Epithelial cell of esophagus (primary cell): ENCODE measurements around the gene L1CAM.

Source experiments
- DNase-seq: peaks from one replicate; pipeline ENCODE4 v3.0.0; 2010; ENCODE audit warnings: low read depth
- H3K4me3 ChIP-seq: 2 replicates; pipeline ENCODE4 v1.5.1; 2011; ENCODE audit warnings: mild to moderate bottlenecking, low read length, control low read depth
- TF ChIP-seq, protein P1 (sequence below): IDR thresholded peaks from 2 replicates; pipeline ENCODE4 v1.5.1; 2011; ENCODE audit warnings: low read depth, mild to moderate bottlenecking, low read length, control low read depth, inconsistent platforms; ENCODE audit not compliant: insufficient read depth; ENCODE audit errors: missing control alignments

Gene L1CAM

DNA sequence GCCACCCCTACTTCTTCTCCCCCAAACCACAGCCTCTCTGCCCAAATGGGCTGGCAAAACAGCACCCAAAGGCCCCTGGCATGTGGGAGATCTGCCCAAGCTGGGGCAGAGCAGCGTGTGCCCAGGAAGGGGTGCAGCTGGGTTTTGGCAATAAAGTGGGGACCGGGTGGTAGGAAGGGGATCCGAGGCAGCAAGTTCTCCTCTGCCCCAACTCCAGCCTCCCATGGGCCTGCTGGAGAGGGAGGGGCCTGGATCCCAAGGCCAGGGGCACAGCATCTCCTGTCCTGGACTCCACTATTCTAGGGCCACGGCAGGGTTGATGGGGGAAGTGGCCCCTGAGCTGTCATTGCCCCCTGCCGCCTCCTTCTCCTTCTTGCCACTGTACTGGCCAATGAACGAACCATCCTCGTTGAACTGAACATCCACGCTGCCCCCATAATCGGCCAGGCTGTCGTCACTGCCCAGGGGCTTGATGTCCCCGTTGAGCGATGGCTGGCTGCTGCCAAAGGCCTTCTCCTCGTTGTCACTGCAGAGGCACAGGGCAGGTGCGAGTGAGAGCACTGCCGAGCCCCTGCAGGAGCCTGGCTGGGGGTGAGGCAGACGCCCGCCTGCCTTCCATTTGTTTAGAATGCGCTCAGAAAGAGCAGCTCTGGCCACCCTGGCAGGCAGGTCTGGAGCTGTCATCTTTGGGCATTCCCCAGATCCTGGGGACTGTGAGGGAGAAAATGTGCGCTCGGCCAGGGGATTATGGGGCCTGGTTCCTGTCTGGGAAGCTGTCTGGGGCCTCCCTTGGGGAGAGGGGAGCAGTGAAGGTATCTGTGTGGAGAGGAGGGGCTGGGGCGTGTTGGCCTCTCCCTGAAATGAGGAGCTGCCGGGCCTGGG lies 23.4 kb downstream of the L1CAM start:
- no peak overlapping the region for H3K4me3 ChIP-seq
- no peak for DNase-seq
- TF ChIP-seq, protein P1, sequence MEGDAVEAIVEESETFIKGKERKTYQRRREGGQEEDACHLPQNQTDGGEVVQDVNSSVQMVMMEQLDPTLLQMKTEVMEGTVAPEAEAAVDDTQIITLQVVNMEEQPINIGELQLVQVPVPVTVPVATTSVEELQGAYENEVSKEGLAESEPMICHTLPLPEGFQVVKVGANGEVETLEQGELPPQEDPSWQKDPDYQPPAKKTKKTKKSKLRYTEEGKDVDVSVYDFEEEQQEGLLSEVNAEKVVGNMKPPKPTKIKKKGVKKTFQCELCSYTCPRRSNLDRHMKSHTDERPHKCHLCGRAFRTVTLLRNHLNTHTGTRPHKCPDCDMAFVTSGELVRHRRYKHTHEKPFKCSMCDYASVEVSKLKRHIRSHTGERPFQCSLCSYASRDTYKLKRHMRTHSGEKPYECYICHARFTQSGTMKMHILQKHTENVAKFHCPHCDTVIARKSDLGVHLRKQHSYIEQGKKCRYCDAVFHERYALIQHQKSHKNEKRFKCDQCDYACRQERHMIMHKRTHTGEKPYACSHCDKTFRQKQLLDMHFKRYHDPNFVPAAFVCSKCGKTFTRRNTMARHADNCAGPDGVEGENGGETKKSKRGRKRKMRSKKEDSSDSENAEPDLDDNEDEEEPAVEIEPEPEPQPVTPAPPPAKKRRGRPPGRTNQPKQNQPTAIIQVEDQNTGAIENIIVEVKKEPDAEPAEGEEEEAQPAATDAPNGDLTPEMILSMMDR, result no peak

DNA sequence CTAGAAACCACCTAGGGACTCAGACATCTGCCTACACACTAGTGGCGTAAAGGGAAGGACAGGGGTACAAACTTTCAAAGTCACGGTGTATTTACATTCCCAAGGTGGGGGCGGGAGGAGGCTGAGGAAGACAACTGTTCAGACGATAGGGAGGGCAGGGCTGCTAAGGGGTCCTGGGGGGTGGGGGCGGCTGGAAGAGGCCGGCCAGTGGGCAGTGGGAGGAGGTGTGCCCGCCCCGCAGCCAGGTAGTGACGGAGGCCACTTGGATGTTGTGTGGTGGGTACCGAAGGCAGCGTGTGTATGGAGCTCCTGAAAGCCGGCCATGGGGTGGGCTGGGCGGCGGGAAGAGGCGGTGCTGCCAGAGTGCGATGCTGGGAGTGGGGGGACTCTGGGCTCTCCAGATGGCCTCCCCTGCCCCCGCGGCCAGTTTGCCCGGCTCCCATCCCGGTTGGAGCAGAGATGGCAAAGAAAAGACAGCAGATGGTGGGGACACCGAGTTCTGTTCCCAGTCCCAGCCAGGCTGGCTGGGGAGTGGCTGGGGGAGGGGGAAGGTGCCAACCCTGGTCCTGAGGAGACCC lies 24.2 kb downstream of the L1CAM start:
- H3K4me3 ChIP-seq, result no peak overlapping the region
- TF ChIP-seq, protein P1, result no peak

DNA sequence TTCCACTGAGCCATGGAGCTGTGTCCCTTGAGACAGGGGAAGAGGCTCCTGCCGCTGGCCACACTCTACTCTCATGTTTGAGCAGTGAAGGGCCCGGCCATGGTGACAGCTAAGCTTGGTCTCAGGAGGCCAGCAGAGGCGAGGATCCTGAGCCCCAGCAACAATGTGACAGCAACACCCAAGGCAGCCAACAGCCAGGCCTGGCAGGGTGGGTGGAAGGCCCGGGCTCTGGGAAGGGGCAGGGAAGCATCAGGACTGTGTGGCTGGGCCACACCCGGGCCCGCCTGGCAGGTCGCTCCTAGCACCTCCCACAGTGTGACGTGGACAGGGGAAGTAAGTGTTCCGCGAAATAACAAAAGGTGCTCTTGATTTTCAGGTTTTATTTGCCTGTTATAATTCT lies 24.8 kb downstream of the L1CAM start:
- H3K4me3 ChIP-seq, result no peak overlapping the region
- peak; percentile 29 for DNase-seq
- TF ChIP-seq, protein P1, result no peak

More for the DNA sequence above, 24.2 kb downstream of the L1CAM start:
- no peak for DNase-seq

DNA sequence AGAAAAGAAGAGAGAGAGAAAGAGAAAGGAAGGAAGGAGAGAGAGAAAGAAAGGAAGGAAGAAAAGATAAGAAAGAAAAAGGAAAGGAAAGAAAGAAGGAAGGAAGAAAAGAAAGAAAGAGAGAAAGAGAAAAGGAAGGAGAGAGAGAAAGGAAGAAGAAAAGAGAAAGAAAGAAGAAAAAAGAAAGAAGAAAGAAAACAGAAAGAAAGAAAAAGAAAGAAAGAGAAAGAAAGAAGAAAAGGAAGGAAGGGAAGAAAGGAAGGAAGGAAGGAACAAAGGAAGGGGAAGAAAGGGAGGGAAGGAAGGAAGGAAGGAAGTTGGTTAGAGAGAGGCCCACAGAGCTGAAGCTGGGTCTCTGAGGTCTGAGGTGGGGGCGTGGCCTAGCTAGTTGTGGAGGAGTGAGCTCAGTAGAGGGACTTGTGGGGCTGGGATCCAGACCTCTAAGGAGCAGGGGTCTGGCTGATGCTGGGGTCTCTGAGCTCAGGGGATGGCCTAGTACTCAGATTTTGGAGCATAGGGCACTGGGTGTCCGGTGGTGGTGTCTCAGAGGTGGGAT lies 28.5 kb downstream of the L1CAM start:
- no peak overlapping the region for H3K4me3 ChIP-seq
- TF ChIP-seq, protein P1, result no peak
- DNase-seq, result no peak

DNA sequence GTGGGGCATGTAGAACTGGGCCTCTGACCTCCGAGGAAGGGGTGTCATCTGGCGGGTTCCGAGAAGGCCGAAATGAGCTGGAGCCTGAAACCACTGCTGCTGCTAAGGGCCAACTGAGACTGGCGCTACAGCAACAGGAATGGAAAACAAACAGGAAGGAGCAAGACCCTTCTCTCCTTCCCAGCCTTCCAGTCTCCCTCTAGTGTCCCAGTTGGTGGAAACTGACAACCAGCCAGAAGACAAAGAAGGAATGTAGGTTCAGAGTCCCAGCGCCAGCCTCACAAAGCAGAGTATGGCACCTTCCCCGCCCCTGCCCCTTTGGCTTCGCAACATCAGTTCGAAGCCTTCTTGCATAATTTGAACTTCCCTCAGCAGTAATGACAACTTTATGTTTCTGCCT lies 31.3 kb downstream of the L1CAM start:
- no peak overlapping the region for H3K4me3 ChIP-seq
- no peak for DNase-seq
- TF ChIP-seq, protein P1, result no peak

DNA sequence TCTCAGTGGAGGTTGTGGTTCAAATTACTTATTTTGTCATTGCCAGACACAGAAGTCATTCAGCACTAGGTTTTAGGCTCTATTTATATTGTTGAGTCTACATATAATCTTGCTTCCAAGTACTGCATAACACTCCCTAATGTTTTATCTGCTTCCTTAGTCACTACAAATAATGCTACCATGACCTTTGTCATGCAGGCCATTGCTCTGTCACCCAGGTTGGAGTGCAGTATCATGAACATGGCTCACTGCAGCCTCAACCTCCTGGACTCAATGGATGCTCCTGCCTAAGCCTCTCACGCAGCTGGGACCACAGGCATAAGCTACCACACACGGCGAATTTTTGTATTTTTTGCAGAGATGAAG lies 32.1 kb downstream of the L1CAM start:
- TF ChIP-seq, protein P1, result no peak
- DNase-seq, result no peak
- no peak overlapping the region for H3K4me3 ChIP-seq
